Measurements from ENCODE around the gene APOF.

Gene APOF

GRCh38 chr12:56362130-56363059 lies at the start of gene APOF:
Gene APOF (minus strand): TSS chr12:56362857. CDS start chr12:56362745, 112 bp downstream.
- no peak for TF ChIP-seq GATA3 (IDR thresholded peaks at IDR 0.05; ENCODE audit: low read depth, low read length)
- no peak for TF ChIP-seq GATA2 (IDR thresholded peaks at IDR 0.05; ENCODE audit: low read depth, low read length)

GRCh38 chr12:56411781-56412639 lies 49.4 kb upstream of the APOF start:
- TF ChIP-seq GATA3 (IDR thresholded peaks at IDR 0.05; ENCODE audit: low read depth, low read length) (no peak), GATA2 (IDR thresholded peaks at IDR 0.05; ENCODE audit: low read depth, low read length) (no peak)

- TF ChIP-seq GATA3 (IDR thresholded peaks at IDR 0.05; ENCODE audit: low read depth, low read length) = no peak
- no peak for TF ChIP-seq GATA2 (IDR thresholded peaks at IDR 0.05; ENCODE audit: low read depth, low read length)
Measured at GRCh38 chr12:56410768-56411167, 48.1 kb upstream of the APOF start.

- no peak for TF ChIP-seq GATA3 (IDR thresholded peaks at IDR 0.05; ENCODE audit: low read depth, low read length)
- TF ChIP-seq GATA2 (IDR thresholded peaks at IDR 0.05; ENCODE audit: low read depth, low read length) = no peak
Measured at GRCh38 chr12:56408799-56409417, 46.3 kb upstream of the APOF start.

GRCh38 chr12:56398324-56398723 lies 35.7 kb upstream of the APOF start:
- TF ChIP-seq GATA3 (IDR thresholded peaks at IDR 0.05; ENCODE audit: low read depth, low read length) = no peak
- no peak for TF ChIP-seq GATA2 (IDR thresholded peaks at IDR 0.05; ENCODE audit: low read depth, low read length)

GRCh38 chr12:56392331-56392730 lies 29.7 kb upstream of the APOF start:
- TF ChIP-seq GATA3 (IDR thresholded peaks at IDR 0.05; ENCODE audit: low read depth, low read length) (no peak), GATA2 (IDR thresholded peaks at IDR 0.05; ENCODE audit: low read depth, low read length) (no peak)

- TF ChIP-seq GATA2 (IDR thresholded peaks at IDR 0.05; ENCODE audit: low read depth, low read length) (no peak), GATA3 (IDR thresholded peaks at IDR 0.05; ENCODE audit: low read depth, low read length) (no peak)
Measured at GRCh38 chr12:56391721-56392120, 29.1 kb upstream of the APOF start.

GRCh38 chr12:56389412-56389811 lies 26.8 kb upstream of the APOF start:
- TF ChIP-seq GATA3 (IDR thresholded peaks at IDR 0.05; ENCODE audit: low read depth, low read length) = no peak
- TF ChIP-seq GATA2 (IDR thresholded peaks at IDR 0.05; ENCODE audit: low read depth, low read length) = no peak

GRCh38 chr12:56387152-56387736 lies 24.6 kb upstream of the APOF start:
- no peak for TF ChIP-seq GATA2 (IDR thresholded peaks at IDR 0.05; ENCODE audit: low read depth, low read length)
- TF ChIP-seq GATA3 (IDR thresholded peaks at IDR 0.05; ENCODE audit: low read depth, low read length) = no peak

- no peak for TF ChIP-seq GATA3 (IDR thresholded peaks at IDR 0.05; ENCODE audit: low read depth, low read length)
- no peak for TF ChIP-seq GATA2 (IDR thresholded peaks at IDR 0.05; ENCODE audit: low read depth, low read length)
Measured at GRCh38 chr12:56385873-56386272, 23.2 kb upstream of the APOF start.

- TF ChIP-seq GATA2 (IDR thresholded peaks at IDR 0.05; ENCODE audit: low read depth, low read length) = no peak
- TF ChIP-seq GATA3 (IDR thresholded peaks at IDR 0.05; ENCODE audit: low read depth, low read length) = no peak
Measured at GRCh38 chr12:56382611-56383010, 20.0 kb upstream of the APOF start.

- TF ChIP-seq GATA2 (IDR thresholded peaks at IDR 0.05; ENCODE audit: low read depth, low read length) (no peak), GATA3 (IDR thresholded peaks at IDR 0.05; ENCODE audit: low read depth, low read length) (no peak)
Measured at GRCh38 chr12:56377989-56378316, 15.3 kb upstream of the APOF start.

- TF ChIP-seq GATA3 (IDR thresholded peaks at IDR 0.05; ENCODE audit: low read depth, low read length) = no peak
- no peak for TF ChIP-seq GATA2 (IDR thresholded peaks at IDR 0.05; ENCODE audit: low read depth, low read length)
Measured at GRCh38 chr12:56377310-56377988, 14.8 kb upstream of the APOF start.

Measured in SH-SY5Y (cell line).